HG02870 (cell line): ENCODE measurements around the gene CAMK4.
A peak's percentile ranks its signal among the peaks of the same experiment; 100 is the strongest.
"Not testable (repeated sequence)": the region's sequence is repeated elsewhere in the genome, so short reads cannot be mapped to it uniquely, and the experiment has no call there.

Source experiments
- ATAC-seq: cut with Tn5 transposase; IDR thresholded peaks from one replicate; pipeline ENCODE4 v1.9.1; 2021; ENCODE audit warnings: mild to moderate bottlenecking, moderate library complexity; ENCODE audit not compliant: unreplicated experiment

The CAMK4 gene

DNA sequence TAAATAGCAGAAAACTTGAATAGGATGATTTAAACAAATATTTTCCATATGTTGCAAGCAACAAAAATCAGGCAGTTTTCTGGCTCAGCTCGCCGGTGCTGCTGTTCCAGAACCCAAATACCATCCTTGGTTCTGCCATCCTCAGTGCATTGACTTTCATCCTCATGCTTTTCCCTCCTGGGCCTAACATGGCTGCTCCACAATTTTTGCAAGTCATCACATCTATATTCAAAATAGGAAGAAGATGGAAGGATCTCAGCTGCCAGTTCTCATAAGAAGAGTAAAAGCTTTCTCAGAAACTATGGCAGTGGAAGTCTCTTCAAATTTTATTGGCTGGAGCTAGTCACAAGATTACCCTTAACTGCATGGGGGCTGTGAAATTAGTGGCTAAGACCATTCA is 151.5 kb downstream of the CAMK4 start:
- ATAC-seq: no peak

DNA sequence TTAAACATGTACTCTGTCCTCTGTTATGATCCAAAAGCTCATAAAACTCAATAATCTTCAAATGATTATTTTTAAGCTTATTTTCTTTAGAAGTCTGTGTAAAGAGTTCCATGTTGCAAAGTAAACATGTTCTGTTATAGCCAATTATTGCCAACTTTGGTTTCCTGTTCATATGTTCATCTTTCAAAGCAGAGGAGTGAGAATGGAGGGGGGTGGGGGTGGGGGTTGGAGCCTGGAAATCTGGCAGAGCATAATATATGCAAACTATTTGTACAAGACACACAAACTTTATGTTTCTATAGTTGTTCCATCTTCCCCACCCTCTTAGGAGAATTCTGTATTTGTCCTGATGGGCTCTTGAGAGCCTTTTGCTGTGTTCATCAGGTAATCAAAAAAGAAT is 153.1 kb downstream of the CAMK4 start:
- no peak for ATAC-seq

GRCh38 chr5:111379391-111379816 is 155.2 kb downstream of the CAMK4 start:
- ATAC-seq: no peak

GRCh38 chr5:111383288-111383970 is 159.2 kb downstream of the CAMK4 start:
- no peak for ATAC-seq

- no peak for ATAC-seq
Observed at GRCh38 chr5:111384220-111384619, 160.0 kb downstream of the CAMK4 start.

DNA sequence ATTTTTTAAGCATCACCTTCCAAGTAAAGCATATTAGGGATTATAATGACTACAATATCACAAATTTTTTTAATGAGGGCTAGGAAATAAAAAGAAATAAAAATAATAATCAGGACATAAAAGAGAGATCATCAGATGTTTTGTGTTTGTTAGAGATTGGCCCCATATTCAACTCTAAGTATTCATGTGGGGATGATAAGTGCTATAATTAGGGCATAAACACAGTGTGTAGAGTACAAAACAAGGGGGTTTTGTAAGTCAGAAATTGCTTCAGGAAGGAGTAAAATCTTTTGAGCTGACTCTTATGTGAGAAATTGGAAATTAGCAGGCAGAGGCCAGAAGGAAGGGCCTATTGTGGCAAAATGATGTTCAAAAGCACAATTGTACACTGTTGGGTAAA is 160.9 kb downstream of the CAMK4 start:
- ATAC-seq: no peak

- no peak for ATAC-seq
Observed at GRCh38 chr5:111385970-111386831, 162.0 kb downstream of the CAMK4 start.

DNA sequence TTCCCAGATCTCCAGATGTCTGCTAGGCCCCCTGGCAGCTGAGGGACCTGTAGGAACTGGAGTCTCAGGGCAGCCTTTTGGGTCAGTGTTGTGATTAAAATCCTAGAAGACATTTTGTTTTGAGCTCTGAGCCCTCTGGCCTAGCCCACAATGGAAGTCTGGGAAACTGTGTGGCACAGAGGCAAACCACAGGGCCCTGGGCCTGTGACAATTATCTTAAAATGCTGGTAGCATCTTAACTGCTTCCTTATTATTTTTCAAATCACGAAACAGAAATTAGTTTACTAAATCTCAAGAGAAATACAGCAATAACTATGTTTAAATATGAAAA is 162.6 kb downstream of the CAMK4 start:
- no peak for ATAC-seq

DNA sequence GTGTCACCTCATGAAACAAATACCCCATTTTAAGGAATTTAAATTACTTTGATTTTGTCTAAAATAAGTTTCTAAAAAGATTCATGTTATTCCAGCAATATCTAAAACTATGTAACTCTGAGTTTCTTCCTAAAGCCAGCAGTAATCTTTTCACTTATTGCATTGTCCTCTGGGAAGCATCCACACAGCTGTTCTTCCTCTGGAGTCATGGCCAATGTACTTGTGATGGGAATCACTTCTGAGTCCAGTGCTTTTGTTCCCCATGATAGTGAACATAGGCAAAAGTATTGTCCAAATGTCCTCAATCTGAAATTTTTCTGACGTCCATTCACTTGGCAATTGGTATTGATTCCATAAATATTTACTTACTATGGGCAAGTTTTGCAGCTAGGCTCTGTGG is 163.2 kb downstream of the CAMK4 start:
- no peak for ATAC-seq

- ATAC-seq: no peak
Observed at GRCh38 chr5:111389390-111390082, 165.4 kb downstream of the CAMK4 start.

GRCh38 chr5:111392181-111392580 is 168.0 kb downstream of the CAMK4 start:
- no peak for ATAC-seq

GRCh38 chr5:111394586-111394985 is 170.4 kb downstream of the CAMK4 start:
- ATAC-seq: no peak

GRCh38 chr5:111398013-111398412 is 173.8 kb downstream of the CAMK4 start:
- peak; percentile 81 for ATAC-seq

DNA sequence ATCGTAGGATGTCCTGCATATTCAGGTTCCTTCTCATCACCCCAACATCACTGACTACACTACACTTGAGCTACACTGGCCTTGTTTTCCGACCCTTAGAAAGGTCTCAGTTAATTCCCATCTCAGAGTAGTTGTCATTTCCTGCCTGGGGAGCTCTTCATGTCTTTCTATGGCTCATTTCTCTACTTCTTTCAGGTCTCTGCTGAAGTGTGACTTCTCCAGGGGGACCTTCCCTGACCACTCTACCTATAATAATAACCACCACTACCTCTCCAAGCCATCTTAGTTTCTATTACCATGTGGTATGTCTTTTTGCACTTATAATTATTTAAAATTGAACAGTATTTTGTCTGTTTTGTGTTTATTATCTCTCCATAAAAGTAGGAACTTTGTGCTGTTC is 174.9 kb downstream of the CAMK4 start:
- no peak for ATAC-seq

DNA sequence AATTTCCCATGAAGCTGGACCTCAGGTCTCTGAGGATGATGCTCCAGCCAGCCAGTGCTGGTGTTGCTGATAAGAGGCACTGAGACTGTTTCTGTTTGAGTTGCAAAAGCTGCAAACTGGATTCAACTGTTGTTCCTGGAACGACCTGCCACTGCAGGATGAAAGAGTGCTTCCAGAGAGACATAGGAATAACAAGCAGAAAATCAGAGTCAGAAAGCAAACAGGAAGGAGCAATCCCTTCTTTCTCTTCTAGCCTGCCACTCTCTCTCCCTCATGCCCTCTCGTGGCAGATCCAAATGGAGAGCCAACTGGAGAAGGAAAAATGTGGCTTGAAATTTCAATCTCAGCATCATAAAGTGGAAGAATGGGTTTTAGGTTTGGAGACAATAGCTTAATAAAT is 177.7 kb downstream of the CAMK4 start:
- ATAC-seq: no peak

DNA sequence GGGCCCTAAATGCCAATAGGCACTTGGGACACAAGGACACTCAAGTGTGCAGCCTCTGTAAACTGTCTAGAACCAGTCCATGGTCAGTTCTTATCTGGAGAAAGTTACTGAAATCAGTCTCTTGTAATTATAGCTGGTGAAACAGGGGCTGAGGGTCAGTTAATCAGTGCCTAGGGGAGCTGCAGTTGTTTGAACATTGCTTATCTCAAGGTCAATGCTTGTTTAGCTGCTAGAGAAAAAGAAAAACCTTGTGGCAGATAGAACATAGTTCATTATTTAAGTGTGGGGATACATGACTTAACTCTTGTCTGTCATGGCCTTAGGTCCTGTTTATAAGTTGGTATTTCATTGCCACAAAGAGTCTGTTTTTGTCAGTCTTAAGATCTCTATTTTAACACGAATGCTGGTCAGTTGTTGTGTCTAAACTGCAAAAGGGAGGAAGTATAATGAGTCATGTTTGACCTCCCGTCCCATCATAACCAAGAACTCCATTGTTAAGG is 180.1 kb downstream of the CAMK4 start:
- no peak for ATAC-seq

DNA sequence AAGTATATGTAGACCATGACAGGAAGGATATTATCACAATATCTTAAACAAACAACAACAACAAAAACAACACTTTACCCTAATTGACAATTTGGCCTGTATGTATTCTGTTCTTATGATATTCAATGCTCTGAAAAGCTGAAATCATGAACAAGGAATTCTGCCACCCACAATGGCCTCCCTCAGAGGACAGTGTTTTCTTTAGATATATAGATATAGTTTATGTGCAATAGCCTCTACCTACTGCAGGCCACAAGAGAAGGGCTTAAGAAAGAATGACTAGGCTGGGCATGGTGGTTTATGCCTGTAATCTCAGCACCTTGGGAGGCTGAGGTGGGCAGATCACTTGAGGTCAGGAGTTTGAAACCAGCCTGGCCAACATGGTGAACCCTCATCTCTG is 183.4 kb downstream of the CAMK4 start:
- no peak for ATAC-seq

DNA sequence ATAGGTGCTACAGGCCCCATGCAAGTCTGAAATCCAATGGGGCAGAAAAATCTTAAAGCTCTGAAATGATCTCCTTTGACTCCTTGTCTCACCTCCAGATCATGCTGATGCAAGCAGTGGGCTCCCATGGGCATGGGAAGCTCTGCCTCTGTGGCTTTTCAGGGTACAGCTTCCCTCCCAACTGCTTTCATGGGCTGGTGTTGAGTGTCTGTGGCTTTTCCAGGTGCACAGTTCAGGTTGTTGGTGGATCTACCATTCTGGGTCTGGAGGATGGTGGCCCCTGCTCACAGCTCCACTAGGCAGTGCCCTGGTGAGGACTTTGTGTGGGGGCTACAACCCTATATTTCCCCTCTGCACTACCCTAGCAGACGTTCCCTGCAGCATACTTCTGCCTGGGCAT is 184.6 kb downstream of the CAMK4 start:
- ATAC-seq: no peak

- ATAC-seq: not testable (repeated sequence)
Observed at GRCh38 chr5:111409266-111409665, 185.1 kb downstream of the CAMK4 start.

GRCh38 chr5:111410067-111410466 is 185.9 kb downstream of the CAMK4 start:
- ATAC-seq: not testable (repeated sequence)

DNA sequence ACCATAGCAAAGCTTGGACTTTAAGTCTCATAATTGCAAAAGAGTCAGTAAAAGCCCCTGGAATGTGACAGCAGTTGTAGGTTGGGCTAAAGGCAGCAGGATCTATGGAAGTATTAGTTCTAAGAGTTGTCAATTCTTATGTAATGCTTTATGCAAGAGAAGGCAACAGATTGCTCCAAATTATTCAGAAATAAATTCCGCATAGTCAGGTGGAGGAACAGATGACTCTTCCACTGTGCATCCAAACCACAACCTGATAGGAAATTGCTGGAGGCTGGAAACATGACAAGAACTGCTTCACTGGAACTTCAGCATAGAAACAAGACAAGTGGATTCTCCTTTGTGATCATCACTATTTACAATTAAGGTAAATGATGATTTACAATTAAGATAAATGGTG is 187.1 kb downstream of the CAMK4 start:
- no peak for ATAC-seq

- no peak for ATAC-seq
Observed at GRCh38 chr5:111412593-111412992, 188.4 kb downstream of the CAMK4 start.
